Measurements from ENCODE around the gene TMEM212.

GRCh38 chr3:171890398-171890797 lies 47.2 kb downstream of the TMEM212 start:
- TF ChIP-seq CTCF (IDR thresholded peaks at IDR 0.05) (no peak), EZH2phosphoT487 (IDR thresholded peaks at IDR 0.05) (no peak)

Data from neural progenitor cell (in vitro differentiated cells).